ENCODE results near the gene CCR6. TPM values are rescaled to one million over a fixed set of nuclear protein-coding genes. Genes with fewer than 3 reads are reported as not detected.

CCR6 gene
- total RNA-seq, 1 donor from 2014 or later, result 0.52 TPM

DNA sequence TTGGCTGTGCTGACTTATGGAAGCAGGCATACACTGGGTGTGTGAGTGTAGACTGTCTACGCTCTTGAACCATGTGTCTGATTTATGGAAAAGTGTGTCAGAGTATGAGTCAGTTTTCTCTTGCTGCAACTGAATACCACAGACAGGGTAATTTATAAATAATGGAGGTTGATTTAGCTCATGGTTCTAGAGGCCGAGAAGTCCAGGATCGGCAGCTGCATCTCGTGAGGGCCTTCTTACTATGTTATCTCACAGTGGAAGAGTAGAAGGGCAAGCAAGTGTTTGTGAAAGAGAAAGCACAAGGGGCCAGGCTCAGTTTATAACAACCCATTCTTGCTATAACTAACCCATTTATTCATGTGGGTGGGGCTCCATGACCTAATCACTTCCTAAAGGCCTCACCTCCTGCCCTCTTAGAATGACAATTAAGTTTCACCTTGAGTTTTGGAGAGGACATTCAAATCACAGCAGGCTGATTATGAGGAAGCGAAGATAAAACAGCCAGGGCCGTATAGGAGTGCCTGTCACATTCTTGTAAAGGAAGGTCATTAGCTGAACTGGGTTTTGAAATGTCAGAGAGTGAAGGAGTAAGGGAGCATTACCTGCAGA lies 28.1 kb downstream of the CCR6 start:
- Histone ChIP-seq H3K9ac (ENCODE audit: low read depth in 1 of 3, low read length in 3 of 3) (no peak overlapping the region), H3K36me3 (ENCODE audit: control insufficient read depth in 3 of 3, insufficient read depth in 3 of 3, low read length in 3 of 3) (no peaks in the 10 kb centered on the region), H3K27me3 (ENCODE audit: control insufficient read depth in 3 of 3, insufficient read depth in 3 of 3, low read length in 3 of 3) (peaks cover 21 to 36% (median 25%) of the 10 kb centered on the region in 3 donors), H3K4me1 (ENCODE audit: control insufficient read depth in 3 of 3, insufficient read depth in 3 of 3, low read length in 3 of 3) (peaks cover 0 to 3% (median 0%) of the 10 kb centered on the region in 3 donors), H3K27ac (ENCODE audit: low read depth, low read length) (no peak overlapping the region), H3K9me3 (ENCODE audit: control insufficient read depth in 3 of 3, low read length in 3 of 3) (no peaks in the 10 kb centered on the region), H3K4me3 (ENCODE audit: low read length in 3 of 3) (no peak overlapping the region)

DNA sequence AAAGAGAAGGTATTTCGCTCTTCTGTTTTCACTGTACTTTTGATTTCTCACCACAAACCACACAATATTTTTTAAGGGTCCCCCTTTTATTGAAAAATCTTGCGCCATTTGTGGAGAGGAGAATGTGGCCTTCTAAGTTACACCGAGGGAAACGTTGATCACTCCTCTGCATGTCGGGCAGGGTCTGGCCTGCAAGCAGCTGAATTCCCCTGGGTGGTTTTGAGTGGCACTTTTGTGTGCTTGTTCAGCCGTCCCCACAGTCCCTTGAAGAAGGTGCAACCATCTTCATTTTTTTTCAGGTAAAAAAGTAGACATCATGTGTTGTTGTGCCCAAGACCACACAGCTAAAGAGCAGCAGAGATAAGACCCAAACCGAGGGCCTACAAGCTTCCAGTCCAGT lies 28.8 kb downstream of the CCR6 start:
- Histone ChIP-seq H3K9ac (ENCODE audit: low read depth in 1 of 3, low read length in 3 of 3) (no peak overlapping the region), H3K27me3 (ENCODE audit: control insufficient read depth in 3 of 3, insufficient read depth in 3 of 3, low read length in 3 of 3) (peaks cover 21 to 33% (median 21%) of the 10 kb centered on the region in 3 donors), H3K36me3 (ENCODE audit: control insufficient read depth in 3 of 3, insufficient read depth in 3 of 3, low read length in 3 of 3) (no peaks in the 10 kb centered on the region), H3K4me1 (ENCODE audit: control insufficient read depth in 3 of 3, insufficient read depth in 3 of 3, low read length in 3 of 3) (peaks cover 0 to 3% (median 0%) of the 10 kb centered on the region in 3 donors), H3K27ac (ENCODE audit: low read depth, low read length) (no peak overlapping the region), H3K9me3 (ENCODE audit: control insufficient read depth in 3 of 3, low read length in 3 of 3) (no peaks in the 10 kb centered on the region), H3K4me3 (ENCODE audit: low read length in 3 of 3) (no peak overlapping the region)

DNA sequence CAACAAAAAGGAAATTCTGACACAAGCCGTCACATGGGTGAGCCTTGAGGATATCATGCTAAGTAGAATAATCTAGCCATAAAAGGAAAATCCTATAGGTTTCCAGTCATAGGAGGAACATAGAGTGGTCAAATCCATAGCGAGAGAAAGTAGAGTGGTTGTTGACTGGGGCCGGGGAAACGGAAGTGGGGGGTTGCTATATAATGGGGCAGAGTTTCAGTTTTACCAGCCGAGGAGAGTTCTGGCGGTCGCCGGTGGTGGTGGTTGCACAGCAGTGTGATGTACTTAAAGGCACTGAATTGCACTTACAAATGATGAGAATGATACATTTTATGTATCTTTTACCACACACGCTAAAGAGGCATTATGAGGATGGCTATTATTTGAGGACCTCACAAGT lies 30.0 kb downstream of the CCR6 start:
- no peaks in the 10 kb centered on the region for H3K36me3 ChIP-seq (ENCODE audit: control insufficient read depth in 3 of 3, insufficient read depth in 3 of 3, low read length in 3 of 3)
- no peaks in the 10 kb centered on the region for H3K9me3 ChIP-seq (ENCODE audit: control insufficient read depth in 3 of 3, low read length in 3 of 3)
- no peak overlapping the region for H3K4me3 ChIP-seq (ENCODE audit: low read length in 3 of 3)
- H3K27me3 ChIP-seq (ENCODE audit: control insufficient read depth in 3 of 3, insufficient read depth in 3 of 3, low read length in 3 of 3), result peaks cover 13 to 26% (median 20%) of the 10 kb centered on the region in 3 donors
- H3K9ac ChIP-seq (ENCODE audit: low read depth in 1 of 3, low read length in 3 of 3), result no peak overlapping the region
- no peak overlapping the region for H3K27ac ChIP-seq (ENCODE audit: low read depth, low read length)
- H3K4me1 ChIP-seq (ENCODE audit: control insufficient read depth in 3 of 3, insufficient read depth in 3 of 3, low read length in 3 of 3), result peaks cover 0 to 3% (median 0%) of the 10 kb centered on the region in 3 donors

DNA sequence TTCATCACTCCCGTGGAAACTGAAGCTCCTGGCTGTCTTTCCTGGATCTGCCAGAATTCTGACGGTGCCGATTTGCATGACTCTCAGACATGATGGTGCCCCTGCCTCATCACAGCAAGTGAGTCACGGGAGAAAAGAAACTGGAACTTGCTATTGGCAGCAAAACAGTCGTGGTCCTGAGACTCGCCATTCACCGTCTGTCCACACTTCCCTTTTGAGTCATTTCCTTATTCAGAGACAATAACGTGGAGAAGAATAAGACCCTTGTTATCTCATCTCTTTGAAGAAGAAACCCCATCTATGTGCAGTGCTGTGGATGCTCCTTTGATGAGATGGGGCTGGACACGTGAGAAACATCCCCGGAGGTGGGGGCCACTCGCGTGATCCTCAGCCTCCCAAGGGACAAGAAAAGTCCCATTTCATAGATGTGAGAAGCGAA lies 30.6 kb downstream of the CCR6 start:
- Histone ChIP-seq H3K4me3 (ENCODE audit: low read length in 3 of 3) (peak overlapping the region; percentile 19 to 58 (median 27)), H3K27ac (ENCODE audit: low read depth, low read length) (no peak overlapping the region), H3K36me3 (ENCODE audit: control insufficient read depth in 3 of 3, insufficient read depth in 3 of 3, low read length in 3 of 3) (no peaks in the 10 kb centered on the region), H3K4me1 (ENCODE audit: control insufficient read depth in 3 of 3, insufficient read depth in 3 of 3, low read length in 3 of 3) (peaks cover 0 to 3% (median 0%) of the 10 kb centered on the region in 3 donors), H3K9ac (ENCODE audit: low read depth in 1 of 3, low read length in 3 of 3) (no peak overlapping the region), H3K9me3 (ENCODE audit: control insufficient read depth in 3 of 3, low read length in 3 of 3) (no peaks in the 10 kb centered on the region), H3K27me3 (ENCODE audit: control insufficient read depth in 3 of 3, insufficient read depth in 3 of 3, low read length in 3 of 3) (peaks cover 9 to 26% (median 19%) of the 10 kb centered on the region in 3 donors)

DNA sequence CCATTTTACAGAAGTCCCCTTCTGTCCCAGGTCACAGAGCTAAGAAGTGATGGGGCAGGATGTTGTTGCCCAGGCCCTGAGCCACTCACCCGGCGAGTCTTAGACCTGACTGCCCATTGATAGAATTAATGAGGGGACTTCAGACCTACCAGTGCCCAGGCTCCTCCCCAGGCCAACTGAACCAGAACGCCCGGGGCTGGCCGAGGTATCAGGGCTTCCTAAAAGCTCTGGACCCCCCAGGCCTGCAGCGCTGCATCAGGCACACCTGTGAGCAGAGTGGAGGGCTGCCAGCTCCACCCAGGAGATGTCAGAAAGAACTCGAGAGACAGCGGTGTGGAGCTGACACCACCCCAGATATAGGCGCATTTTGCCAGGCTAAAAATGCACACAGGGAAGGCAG lies 31.4 kb downstream of the CCR6 start:
- no peaks in the 10 kb centered on the region for H3K9me3 ChIP-seq (ENCODE audit: control insufficient read depth in 3 of 3, low read length in 3 of 3)
- peaks cover 0 to 3% (median 0%) of the 10 kb centered on the region in 3 donors for H3K4me1 ChIP-seq (ENCODE audit: control insufficient read depth in 3 of 3, insufficient read depth in 3 of 3, low read length in 3 of 3)
- no peak overlapping the region for H3K4me3 ChIP-seq (ENCODE audit: low read length in 3 of 3)

DNA sequence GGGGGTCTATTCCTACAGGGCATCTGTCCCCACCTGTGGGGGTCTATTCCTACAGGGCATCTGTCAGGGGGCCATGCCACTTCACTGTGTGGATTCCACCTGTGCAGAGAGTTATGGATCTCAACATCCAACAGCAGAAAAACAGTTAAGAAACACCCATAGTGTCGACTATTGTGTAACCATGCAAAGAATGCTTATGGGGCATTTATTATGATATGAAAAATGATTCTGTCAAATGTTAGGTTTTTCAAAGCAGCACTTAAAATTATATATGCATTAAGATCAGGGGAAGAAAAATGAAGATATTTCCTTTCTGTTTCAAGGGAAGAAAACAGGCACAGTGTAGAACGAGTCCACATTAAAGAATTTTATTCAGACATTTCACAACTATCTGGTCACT lies 32.0 kb downstream of the CCR6 start:
- Histone ChIP-seq H3K9me3 (ENCODE audit: control insufficient read depth in 3 of 3, low read length in 3 of 3) (no peaks in the 10 kb centered on the region), H3K9ac (ENCODE audit: low read depth in 1 of 3, low read length in 3 of 3) (no peak overlapping the region), H3K4me3 (ENCODE audit: low read length in 3 of 3) (no peak overlapping the region), H3K4me1 (ENCODE audit: control insufficient read depth in 3 of 3, insufficient read depth in 3 of 3, low read length in 3 of 3) (peaks cover 0 to 3% (median 0%) of the 10 kb centered on the region in 3 donors), H3K36me3 (ENCODE audit: control insufficient read depth in 3 of 3, insufficient read depth in 3 of 3, low read length in 3 of 3) (no peaks in the 10 kb centered on the region), H3K27me3 (ENCODE audit: control insufficient read depth in 3 of 3, insufficient read depth in 3 of 3, low read length in 3 of 3) (peaks cover 8 to 24% (median 19%) of the 10 kb centered on the region in 3 donors), H3K27ac (ENCODE audit: low read depth, low read length) (no peak overlapping the region)

More for the DNA sequence above, 31.4 kb downstream of the CCR6 start:
- Histone ChIP-seq H3K27me3 (ENCODE audit: control insufficient read depth in 3 of 3, insufficient read depth in 3 of 3, low read length in 3 of 3) (peaks cover 8 to 26% (median 19%) of the 10 kb centered on the region in 3 donors), H3K27ac (ENCODE audit: low read depth, low read length) (no peak overlapping the region), H3K9ac (ENCODE audit: low read depth in 1 of 3, low read length in 3 of 3) (no peak overlapping the region), H3K36me3 (ENCODE audit: control insufficient read depth in 3 of 3, insufficient read depth in 3 of 3, low read length in 3 of 3) (no peaks in the 10 kb centered on the region)

DNA sequence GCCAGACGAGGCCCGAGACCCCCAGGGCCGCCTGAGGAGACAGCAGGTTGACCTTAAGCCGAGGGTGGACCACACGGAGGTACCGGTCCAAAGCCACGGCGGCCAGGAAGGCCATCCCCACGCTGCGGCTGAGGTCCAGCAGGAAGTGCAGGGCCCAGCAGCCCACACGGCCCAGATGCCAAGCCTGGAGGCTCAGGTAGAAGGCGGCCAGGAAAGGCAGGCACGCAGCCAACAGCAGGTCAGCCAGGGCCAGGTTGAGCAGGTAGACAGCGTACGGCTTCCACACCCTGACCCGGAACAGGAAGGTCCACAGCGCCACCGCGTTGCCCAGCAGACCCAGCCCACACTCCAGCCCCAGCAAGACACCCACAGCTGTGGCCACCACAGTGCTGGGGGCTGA lies 34.5 kb downstream of the CCR6 start:
- H3K27ac ChIP-seq (ENCODE audit: low read depth, low read length), result no peak overlapping the region
- H3K9me3 ChIP-seq (ENCODE audit: control insufficient read depth in 3 of 3, low read length in 3 of 3), result no peaks in the 10 kb centered on the region
- H3K36me3 ChIP-seq (ENCODE audit: control insufficient read depth in 3 of 3, insufficient read depth in 3 of 3, low read length in 3 of 3), result no peaks in the 10 kb centered on the region
- peaks cover 0 to 3% (median 0%) of the 10 kb centered on the region in 3 donors for H3K4me1 ChIP-seq (ENCODE audit: control insufficient read depth in 3 of 3, insufficient read depth in 3 of 3, low read length in 3 of 3)
- peaks cover 5 to 17% (median 14%) of the 10 kb centered on the region in 3 donors for H3K27me3 ChIP-seq (ENCODE audit: control insufficient read depth in 3 of 3, insufficient read depth in 3 of 3, low read length in 3 of 3)
- no peak overlapping the region for H3K4me3 ChIP-seq (ENCODE audit: low read length in 3 of 3)
- H3K9ac ChIP-seq (ENCODE audit: low read depth in 1 of 3, low read length in 3 of 3), result no peak overlapping the region

DNA sequence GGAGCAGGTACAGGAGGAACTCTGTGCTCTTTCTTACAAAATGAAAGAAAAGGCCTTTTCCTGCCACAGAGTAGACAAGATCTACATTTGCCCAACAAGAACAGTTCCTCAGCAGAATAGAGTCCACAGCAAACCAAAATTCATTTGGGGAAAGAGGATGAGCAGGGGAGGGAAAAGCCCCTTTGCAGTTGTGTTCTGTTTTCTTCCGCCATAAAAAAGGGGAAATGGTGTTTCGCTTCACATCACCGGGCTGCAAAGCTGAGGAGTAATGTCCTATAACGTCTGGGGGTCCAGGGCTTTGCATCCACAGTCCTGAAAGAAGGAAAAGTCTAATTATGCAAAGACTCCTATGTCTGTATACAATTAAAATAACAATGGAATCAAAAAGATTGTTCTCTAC lies 35.0 kb downstream of the CCR6 start, which contains the start of gene GPR31:
GPR31 (minus strand) TSS at position 118 of the 400 bp plus-strand sequence. CDS start 149 bp downstream, outside the sequence.
- peaks cover 0 to 3% (median 0%) of the 10 kb centered on the region in 3 donors for H3K4me1 ChIP-seq (ENCODE audit: control insufficient read depth in 3 of 3, insufficient read depth in 3 of 3, low read length in 3 of 3)
- no peak within 1 kb of the TSS for H3K9ac ChIP-seq (ENCODE audit: low read depth in 1 of 3, low read length in 3 of 3)
- H3K4me3 ChIP-seq (ENCODE audit: low read length in 3 of 3), result no peak within 1 kb of the TSS
- H3K27ac ChIP-seq (ENCODE audit: low read depth, low read length), result no peak within 1 kb of the TSS
- no peaks in the 10 kb centered on the region for H3K9me3 ChIP-seq (ENCODE audit: control insufficient read depth in 3 of 3, low read length in 3 of 3)
- peaks cover 7 to 14% (median 12%) of the 10 kb centered on the region in 3 donors for H3K27me3 ChIP-seq (ENCODE audit: control insufficient read depth in 3 of 3, insufficient read depth in 3 of 3, low read length in 3 of 3)
- no peaks in the 10 kb centered on the region for H3K36me3 ChIP-seq (ENCODE audit: control insufficient read depth in 3 of 3, insufficient read depth in 3 of 3, low read length in 3 of 3)

DNA sequence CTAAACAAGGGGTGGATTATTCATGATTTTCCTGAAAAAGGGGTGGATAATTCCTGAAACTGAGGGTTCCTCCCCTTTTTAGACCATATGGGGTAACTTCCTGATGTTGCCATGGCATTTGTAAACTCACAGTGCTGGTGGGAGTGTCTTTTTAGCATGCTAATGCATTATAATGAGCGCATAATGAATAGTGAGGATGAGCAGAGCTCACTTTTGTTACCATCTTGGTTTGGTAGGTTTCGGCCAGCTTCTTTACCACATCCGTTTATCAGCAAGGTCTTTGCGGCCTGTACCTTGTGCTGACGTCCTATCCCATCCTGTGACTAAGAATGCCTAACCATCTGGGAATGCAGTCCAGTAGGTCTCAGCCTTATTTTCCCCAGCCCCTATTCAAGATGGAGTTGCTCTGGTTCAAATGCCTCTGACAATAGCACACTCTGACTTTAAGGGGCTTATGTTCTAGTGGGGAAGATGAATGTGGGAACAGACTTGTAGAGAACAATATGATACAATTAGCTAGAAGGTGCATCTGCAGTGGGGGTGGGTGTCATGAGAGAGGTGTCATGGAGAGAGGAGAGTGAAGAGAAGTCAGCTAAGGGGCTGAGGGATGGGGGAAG lies 39.1 kb downstream of the CCR6 start:
- Histone ChIP-seq H3K9me3 (ENCODE audit: control insufficient read depth in 3 of 3, low read length in 3 of 3) (no peaks in the 10 kb centered on the region), H3K27ac (ENCODE audit: low read depth, low read length) (no peak overlapping the region), H3K4me3 (ENCODE audit: low read length in 3 of 3) (no peak overlapping the region), H3K4me1 (ENCODE audit: control insufficient read depth in 3 of 3, insufficient read depth in 3 of 3, low read length in 3 of 3) (no peaks in the 10 kb centered on the region), H3K9ac (ENCODE audit: low read depth in 1 of 3, low read length in 3 of 3) (no peak overlapping the region), H3K36me3 (ENCODE audit: control insufficient read depth in 3 of 3, insufficient read depth in 3 of 3, low read length in 3 of 3) (no peaks in the 10 kb centered on the region), H3K27me3 (ENCODE audit: control insufficient read depth in 3 of 3, insufficient read depth in 3 of 3, low read length in 3 of 3) (peaks cover 0 to 3% (median 0%) of the 10 kb centered on the region in 3 donors)

DNA sequence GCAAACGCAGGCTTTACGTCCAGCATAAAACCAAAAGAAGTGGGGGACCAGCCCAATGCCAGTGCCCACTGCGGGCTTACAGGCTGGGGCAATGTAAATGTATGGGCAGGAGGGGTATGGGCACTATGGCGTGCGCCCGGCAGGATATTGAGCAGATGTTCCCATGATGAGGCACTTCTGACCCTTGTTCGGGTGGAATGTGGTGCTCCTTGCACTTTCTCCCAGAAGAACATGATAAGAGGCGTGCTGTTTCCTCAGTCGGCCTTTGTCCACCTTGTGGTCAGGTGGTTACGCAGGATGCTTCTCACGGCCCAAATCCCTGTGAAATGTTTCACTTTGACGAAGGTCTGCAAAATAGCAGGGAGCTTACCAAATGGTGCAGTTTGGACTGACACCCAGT lies 39.7 kb downstream of the CCR6 start:
- Histone ChIP-seq H3K9ac (ENCODE audit: low read depth in 1 of 3, low read length in 3 of 3) (no peak overlapping the region), H3K9me3 (ENCODE audit: control insufficient read depth in 3 of 3, low read length in 3 of 3) (no peaks in the 10 kb centered on the region), H3K4me3 (ENCODE audit: low read length in 3 of 3) (no peak overlapping the region), H3K4me1 (ENCODE audit: control insufficient read depth in 3 of 3, insufficient read depth in 3 of 3, low read length in 3 of 3) (no peaks in the 10 kb centered on the region), H3K27me3 (ENCODE audit: control insufficient read depth in 3 of 3, insufficient read depth in 3 of 3, low read length in 3 of 3) (peaks cover 0 to 3% (median 0%) of the 10 kb centered on the region in 3 donors), H3K36me3 (ENCODE audit: control insufficient read depth in 3 of 3, insufficient read depth in 3 of 3, low read length in 3 of 3) (no peaks in the 10 kb centered on the region), H3K27ac (ENCODE audit: low read depth, low read length) (no peak overlapping the region)

All from skeletal muscle tissue (tissue), 4 donors.